GM21576 (cell line): ENCODE measurements around the gene SH3BP2.

Experiments used
- ATAC-seq: cut with Tn5 transposase; IDR thresholded peaks from one replicate; pipeline ENCODE4 v1.9.1; 2021; ENCODE audit warnings: mild to moderate bottlenecking, moderate library complexity; ENCODE audit not compliant: unreplicated experiment

The SH3BP2 gene

GRCh38 chr4:2830632-2831610, 38.0 kb downstream of the SH3BP2 start:
- no peak for ATAC-seq

GRCh38 chr4:2831611-2832308, 38.9 kb downstream of the SH3BP2 start:
- ATAC-seq, result no peak

DNA sequence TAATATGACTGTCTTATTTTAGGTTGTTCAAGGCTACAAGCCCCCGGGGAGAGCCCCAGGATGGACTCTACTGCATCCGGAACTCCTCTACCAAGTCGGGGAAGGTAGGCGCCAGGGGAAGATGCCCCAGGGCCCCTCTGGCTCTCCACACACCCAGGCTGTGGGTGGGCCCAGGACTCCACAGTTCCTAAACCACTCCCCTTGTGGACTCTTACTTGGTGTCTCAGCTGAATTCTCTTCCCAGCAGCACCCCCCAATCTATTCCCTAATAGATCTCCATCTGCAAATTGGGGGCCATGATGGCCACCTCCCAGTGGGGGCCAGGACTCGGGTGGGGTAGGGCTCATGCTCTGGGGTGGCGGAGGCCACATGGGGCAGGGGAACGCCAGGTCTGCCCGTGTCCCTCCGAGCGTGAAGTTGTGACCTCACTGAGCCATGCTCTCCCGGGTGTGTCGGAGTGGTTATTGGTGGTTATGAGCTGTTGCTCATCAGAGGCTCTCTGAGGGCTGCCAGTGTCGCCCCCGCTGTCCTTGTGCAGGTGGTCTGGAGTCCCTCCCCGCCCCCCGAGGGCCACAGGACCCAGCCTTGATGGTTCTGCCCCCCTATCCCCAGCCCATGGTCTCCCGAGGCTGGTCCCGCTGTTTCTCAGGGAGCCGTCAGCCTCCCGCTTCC, 39.6 kb downstream of the SH3BP2 start:
- peak; percentile 63 for ATAC-seq

GRCh38 chr4:2832981-2833670, 40.2 kb downstream of the SH3BP2 start:
- no peak for ATAC-seq

DNA sequence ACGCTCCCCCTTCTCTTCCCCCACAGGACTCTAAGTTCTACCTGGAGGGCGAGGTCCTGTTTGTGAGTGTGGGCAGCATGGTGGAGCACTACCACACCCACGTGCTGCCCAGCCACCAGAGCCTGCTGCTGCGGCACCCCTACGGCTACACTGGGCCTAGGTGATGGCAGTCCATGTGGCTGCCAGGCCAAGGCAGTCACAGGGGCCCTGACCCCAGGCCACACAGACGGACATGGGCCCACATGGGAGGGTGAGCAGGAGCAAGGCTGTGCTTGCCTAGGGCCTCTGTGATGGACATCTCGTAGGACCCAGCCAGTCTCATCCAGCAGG, 40.8 kb downstream of the SH3BP2 start:
- no peak for ATAC-seq

DNA sequence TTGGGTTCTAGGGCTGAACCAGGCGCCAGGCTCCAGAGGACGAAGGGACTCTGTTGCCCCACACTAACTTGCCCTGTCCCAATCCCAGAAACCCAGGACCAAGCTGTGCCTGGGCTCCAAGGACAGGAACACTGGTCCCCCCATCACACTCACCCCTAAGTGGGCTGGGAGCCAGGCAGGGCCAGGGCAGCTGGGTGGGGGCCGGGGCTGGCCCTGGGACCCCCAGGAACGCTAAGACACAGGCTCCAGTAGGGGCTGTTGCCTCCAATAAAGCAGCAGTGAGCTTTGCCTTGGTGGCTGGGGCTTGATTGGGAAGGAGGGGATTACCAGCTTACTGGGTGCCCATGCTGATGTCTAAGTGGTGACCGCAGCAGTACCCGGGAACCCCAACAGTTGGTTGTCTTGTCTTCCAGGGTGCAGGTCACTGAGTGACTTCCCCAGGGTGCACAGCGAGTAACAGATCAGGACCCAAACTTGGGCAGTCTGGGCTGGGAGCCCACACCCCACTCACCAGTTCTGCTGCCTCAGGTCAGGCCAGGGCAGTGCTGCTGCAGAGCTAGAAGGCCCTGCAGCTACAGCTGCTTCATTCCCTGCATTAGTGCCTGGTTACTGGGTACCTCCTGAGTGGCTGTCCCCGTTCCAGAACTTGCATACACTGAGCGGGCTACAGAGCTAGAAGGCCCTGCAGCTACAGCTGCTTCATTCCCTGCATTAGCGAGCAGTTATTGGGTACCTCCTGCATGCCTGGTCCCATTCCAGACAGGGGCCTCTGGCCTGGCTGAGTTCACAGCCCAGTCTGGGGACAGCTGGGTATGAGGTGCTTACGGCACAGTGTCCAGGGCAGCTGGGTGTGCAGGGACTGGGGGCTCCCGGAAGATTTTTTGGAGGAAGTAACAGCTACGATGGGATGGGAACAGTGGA, 41.4 kb downstream of the SH3BP2 start:
- no peak for ATAC-seq

DNA sequence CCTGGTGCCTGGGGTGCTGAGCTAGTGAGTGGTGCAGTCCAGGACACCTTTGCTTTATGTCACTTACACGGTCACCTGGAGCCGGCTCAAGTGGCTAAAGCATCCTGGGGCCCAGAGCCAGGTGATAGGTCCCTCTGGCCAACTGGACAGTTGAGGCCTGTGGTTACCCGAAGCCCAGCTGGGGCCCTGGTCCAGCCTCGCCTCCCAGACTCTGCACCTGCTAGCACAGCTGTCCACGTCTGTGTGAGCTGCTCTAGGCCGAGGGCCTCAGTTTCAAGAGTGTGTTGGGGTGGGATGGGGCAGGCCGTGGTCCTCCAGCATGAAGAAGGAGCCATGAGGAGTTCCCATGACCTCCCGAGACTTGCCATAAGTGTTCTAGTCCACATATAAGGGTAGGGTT, 43.1 kb downstream of the SH3BP2 start:
- no peak for ATAC-seq

DNA sequence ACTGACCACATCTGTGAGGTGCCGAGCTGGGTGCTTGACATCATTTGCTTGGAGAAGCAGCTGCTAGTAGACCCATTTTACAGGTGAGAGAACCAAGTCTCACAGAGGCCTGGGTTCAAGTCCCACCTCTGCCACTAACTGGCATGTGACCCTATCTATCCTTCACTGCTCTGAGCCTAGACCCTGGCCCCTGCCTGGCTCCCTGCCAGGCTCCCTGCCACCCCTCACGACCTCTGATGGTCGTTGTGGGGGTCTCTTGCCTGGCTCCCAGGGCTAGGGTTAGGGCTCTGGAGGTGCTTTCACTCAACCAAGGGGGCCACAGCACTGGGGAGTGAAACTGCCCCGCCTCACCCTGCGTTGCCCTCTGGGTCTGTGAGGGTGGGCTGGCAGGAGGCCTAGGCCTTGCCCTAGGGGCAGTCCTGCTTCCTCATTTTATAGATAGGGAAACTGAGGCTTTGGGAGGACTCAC, 43.5 kb downstream of the SH3BP2 start:
- no peak for ATAC-seq

GRCh38 chr4:2837110-2837903, 44.4 kb downstream of the SH3BP2 start:
- ATAC-seq, result no peak

DNA sequence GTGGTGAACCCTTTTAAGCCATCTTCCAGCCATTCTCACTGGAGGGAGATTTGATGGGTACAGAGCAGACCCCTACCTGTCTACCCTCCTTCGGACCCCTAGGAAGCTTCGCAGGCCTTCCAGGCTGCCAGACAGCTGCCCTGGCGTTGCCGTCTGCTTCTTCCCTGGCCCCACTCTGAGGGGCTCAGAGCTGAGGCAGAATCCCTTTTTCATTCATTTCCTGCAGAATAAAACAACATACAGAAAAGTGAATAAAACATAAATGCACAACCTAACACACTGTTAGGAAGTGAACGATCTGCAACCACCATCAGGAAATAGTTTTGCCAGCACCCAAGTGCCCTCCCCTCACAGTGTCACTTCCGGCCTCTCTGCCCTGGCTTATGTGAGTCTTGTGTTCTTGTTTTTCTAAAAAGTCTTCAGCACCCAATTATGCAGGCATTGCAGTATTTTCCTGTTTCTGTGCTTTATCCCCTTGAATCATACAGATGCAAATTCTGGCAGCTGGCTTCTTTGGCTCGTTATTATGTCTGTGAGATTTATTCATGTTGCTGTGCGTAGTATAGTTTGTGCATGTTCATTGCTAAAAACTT, 45.1 kb downstream of the SH3BP2 start:
- ATAC-seq, result no peak

- ATAC-seq, result no peak
These were observed 46.2 kb downstream of the SH3BP2 start for GRCh38 chr4:2839060-2839459.

GRCh38 chr4:2842687-2843262, 49.9 kb downstream of the SH3BP2 start:
- ATAC-seq, result no peak

- peak; percentile 82 for ATAC-seq
These were observed 50.5 kb downstream of the SH3BP2 start, which contains the start of gene ADD1 for GRCh38 chr4:2843263-2843940. TSS of gene ADD1 (plus strand) at chr4:2843844. CDS start at chr4:2875916, 32,072 bp downstream.

DNA sequence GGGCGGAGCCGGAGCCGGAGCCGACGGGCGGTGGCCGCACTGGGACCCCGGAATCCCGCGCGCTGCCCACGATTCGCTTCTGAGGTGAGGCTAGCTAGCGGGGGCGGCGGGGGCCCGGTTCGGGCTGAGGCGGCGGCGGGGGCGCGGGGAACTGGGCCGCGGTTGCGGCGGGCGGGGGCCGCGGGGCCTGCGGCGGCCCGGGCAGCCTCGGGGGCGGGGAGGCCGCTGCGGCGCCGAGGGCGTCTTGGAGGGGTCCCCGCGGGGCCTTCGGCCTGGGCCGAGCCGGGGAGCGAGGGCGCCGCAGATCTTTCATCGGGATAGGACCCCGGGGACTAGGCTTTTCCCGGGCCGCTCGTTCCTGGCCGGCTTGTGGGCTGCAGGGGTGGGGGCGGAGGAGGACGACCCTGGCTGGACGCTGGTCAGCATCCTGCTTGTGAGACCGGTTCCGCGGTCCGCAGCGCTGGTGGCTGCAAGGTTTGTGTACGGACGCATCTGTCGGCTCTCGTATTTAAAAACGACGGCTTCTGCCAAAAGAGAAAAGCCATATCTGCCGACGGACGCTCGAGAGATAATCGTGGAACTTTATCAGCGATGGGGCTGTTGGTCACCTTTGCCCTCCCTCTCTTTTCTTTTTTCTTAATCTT, 51.2 kb downstream of the SH3BP2 start:
- peak; percentile 17 for ATAC-seq

DNA sequence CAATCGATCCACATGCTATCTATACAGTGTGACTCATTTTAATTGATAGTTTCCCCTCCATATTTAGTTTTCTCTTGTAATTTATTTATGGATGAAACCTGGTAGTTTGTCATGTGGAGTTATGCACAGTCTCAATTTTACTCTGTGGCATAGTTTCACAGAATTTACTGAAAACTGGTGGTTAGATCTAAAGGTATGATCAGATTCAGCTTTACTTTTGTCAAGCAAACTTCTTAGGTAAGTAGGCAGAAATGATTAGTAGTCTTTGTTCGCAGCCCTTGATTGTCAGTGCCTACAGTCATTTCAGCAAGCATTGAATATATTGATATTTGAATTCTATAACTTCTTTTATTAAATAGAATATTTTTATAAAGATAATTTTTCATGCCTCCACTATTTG, 53.3 kb downstream of the SH3BP2 start:
- no peak for ATAC-seq

DNA sequence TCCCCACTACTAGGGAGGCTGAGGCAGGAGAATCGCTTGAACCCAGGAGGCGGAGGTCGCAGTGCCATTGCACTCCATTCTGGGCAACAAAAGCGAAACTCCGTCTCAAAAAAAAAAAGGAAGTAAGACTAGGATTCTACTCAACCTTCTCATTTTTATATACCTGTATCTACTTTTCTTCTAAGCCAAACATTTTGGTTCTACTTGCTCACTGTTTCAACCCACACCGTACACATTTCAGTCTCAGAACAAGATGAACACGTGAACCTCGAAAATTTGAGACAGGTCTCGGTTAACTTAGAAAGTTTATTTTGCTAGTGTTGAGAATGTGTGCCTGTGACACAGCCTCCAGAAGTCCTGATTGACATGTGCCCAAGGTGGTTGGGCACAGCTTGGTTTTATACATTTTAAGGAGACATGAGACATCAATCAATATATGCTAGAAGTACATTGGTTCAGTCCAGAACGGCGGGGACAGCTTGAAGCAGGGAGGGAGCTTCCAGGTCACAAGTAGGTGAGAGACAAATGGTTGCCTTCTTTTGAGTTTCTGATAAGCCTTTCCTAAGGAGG, 54.5 kb downstream of the SH3BP2 start:
- ATAC-seq, result no peak

DNA sequence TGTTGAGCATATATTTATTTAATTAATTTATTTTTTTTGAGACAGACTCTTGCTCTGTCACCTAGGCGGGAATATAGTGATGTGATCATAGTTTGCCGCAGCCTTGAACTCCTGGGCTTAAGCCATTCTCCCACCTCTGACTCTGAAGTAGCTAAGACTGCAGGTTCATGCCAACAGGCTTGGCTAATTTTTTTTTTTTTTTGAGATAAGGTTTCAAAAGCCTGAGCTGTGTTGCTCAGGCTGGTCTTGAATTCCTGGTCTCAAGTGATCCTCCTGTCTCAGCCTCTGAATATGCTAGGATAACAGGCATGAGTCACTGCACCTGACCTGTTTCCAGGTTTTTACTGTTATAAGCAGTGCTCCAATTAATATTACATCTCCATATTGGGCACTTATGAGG, 55.6 kb downstream of the SH3BP2 start:
- no peak for ATAC-seq
